Esophagus muscularis mucosa (tissue), 3 donors: ENCODE measurements around the gene GDF7.

ENCODE experiments used
- POLR2AphosphoS5 ChIP-seq, 2 donors: sonication (generic); formaldehyde crosslinking; IDR thresholded peaks; one replicate each; pipeline ENCODE4 v1.6.1; 2017; ENCODE audit warnings: antibody characterized with exemption in 2 of 2
- TF ChIP-seq, protein P1 (sequence below), 3 experiments: fragments of 200-600 bp in 2 of 3; fragments of 450-650 bp in 1 of 3; sonication (generic) in 2 of 3; IDR thresholded peaks; one replicate each; pipeline ENCODE4 v1.5.1; 2017 to 2019; ENCODE audit warnings: antibody characterized with exemption in 3 of 3, mild to moderate bottlenecking in 2 of 3, moderate library complexity in 1 of 3

DNA sequence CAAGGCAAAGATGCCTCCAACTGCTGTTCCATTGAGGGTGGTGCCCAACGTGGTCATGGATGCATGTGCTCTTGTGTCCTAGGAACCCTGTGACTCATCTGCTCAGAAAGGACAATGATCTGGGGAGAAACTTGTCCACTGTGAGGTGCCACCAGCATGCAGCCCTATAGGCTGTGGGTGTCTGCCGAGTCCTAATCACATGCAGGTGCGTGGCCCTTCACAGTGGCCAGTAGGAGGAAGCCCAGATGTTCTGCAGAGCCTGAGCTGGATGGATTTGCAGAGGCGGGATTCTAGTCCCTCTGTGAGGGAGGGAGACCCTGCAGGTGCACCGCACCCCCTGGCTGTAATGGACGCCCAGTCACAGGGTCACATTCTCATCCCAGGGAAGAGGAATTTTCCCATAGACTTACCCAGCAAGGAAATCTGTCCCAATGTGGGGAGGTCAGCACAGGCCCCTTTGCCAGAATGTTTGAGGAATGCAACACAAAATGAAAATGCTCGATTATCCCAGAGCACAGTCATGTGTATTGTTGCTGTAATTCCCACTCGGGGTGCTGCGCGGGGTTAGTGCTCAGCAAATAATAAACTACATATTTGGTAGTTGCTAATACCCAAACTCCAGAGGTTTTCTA, 13.9 kb downstream of the GDF7 start:
- TF ChIP-seq, protein P1, sequence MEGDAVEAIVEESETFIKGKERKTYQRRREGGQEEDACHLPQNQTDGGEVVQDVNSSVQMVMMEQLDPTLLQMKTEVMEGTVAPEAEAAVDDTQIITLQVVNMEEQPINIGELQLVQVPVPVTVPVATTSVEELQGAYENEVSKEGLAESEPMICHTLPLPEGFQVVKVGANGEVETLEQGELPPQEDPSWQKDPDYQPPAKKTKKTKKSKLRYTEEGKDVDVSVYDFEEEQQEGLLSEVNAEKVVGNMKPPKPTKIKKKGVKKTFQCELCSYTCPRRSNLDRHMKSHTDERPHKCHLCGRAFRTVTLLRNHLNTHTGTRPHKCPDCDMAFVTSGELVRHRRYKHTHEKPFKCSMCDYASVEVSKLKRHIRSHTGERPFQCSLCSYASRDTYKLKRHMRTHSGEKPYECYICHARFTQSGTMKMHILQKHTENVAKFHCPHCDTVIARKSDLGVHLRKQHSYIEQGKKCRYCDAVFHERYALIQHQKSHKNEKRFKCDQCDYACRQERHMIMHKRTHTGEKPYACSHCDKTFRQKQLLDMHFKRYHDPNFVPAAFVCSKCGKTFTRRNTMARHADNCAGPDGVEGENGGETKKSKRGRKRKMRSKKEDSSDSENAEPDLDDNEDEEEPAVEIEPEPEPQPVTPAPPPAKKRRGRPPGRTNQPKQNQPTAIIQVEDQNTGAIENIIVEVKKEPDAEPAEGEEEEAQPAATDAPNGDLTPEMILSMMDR (IDR thresholded peaks at IDR 0.05) = no peak
- no peak for TF ChIP-seq POLR2AphosphoS5 (IDR thresholded peaks at IDR 0.05)
